Osteocyte (in vitro differentiated cells): ENCODE data around the gene GRM7. TPM values are rescaled to one million over a fixed set of nuclear protein-coding genes. Genes with fewer than 3 reads are reported as not detected.

Experiments used
- DNase-seq: peaks from one replicate; pipeline ENCODE4 v3.0.0; 2021; ENCODE audit warnings: mixed read lengths; ENCODE audit not compliant: unreplicated experiment; ENCODE audit errors: extremely low spot score
- H3K27ac Mint-ChIP-seq: one replicate; pipeline ENCODE4 v1.8.0; 2021; ENCODE audit warnings: mild to moderate bottlenecking, mixed read lengths; ENCODE audit not compliant: unreplicated experiment
- H3K27me3 Mint-ChIP-seq: one replicate; pipeline ENCODE4 v1.8.0; 2021; ENCODE audit warnings: mixed read lengths; ENCODE audit not compliant: unreplicated experiment
- H3K36me3 Mint-ChIP-seq: one replicate; pipeline ENCODE4 v1.8.0; 2021; ENCODE audit warnings: mixed read lengths; ENCODE audit not compliant: unreplicated experiment
- H3K4me1 Mint-ChIP-seq: one replicate; pipeline ENCODE4 v1.8.0; 2021; ENCODE audit warnings: mixed read lengths; ENCODE audit not compliant: unreplicated experiment
- H3K4me3 Mint-ChIP-seq: one replicate; pipeline ENCODE4 v1.8.0; 2021; ENCODE audit warnings: mild to moderate bottlenecking, moderate library complexity, mixed read lengths; ENCODE audit not compliant: unreplicated experiment
- H3K9me3 Mint-ChIP-seq: one replicate; pipeline ENCODE4 v1.8.0; 2021; ENCODE audit warnings: mixed read lengths; ENCODE audit not compliant: unreplicated experiment
- CTCF ChIP-seq: fragments of 200-600 bp; sonication (generic); IDR thresholded peaks from 2 replicates; pipeline ENCODE4 v1.5.0; 2021; ENCODE audit warnings: antibody characterized with exemption, mild to moderate bottlenecking, moderate library complexity
- total RNA-seq: library from RNA; stranded (reverse); gene quantifications from 2 replicates; pipeline ENCODE4 v1.2.1, GENCODE V29; 2021

GRM7 gene
- total RNA-seq, 1 donor from 2014 or later: not detected

- H3K4me1 Mint-ChIP-seq: no peaks in the 10 kb centered on the region
Observed at GRCh38 chr3:7562892-7563291, 702.0 kb downstream of the GRM7 start.

GRCh38 chr3:7565574-7565973 is 704.7 kb downstream of the GRM7 start:
- H3K9me3 Mint-ChIP-seq: peaks cover 5% of the 10 kb centered on the region
- no peak for DNase-seq
- H3K27ac Mint-ChIP-seq: no peak overlapping the region

More at GRCh38 chr3:7562892-7563291, 702.0 kb downstream of the GRM7 start:
- no peaks in the 10 kb centered on the region for H3K36me3 Mint-ChIP-seq
- no peak for TF ChIP-seq CTCF
- no peak for DNase-seq
- no peak overlapping the region for H3K27ac Mint-ChIP-seq
- H3K9me3 Mint-ChIP-seq: no peaks in the 10 kb centered on the region
- H3K27me3 Mint-ChIP-seq: peaks cover 4% of the 10 kb centered on the region
- no peak overlapping the region for H3K4me3 Mint-ChIP-seq

GRCh38 chr3:7567160-7567559 is 706.2 kb downstream of the GRM7 start:
- Mint-ChIP-seq H3K27ac (no peak overlapping the region), H3K4me1 (no peaks in the 10 kb centered on the region), H3K9me3 (peaks cover 11% of the 10 kb centered on the region), H3K36me3 (no peaks in the 10 kb centered on the region), H3K4me3 (no peak overlapping the region), H3K27me3 (peaks cover 4% of the 10 kb centered on the region)
- no peak for TF ChIP-seq CTCF
- DNase-seq: no peak

More at GRCh38 chr3:7565574-7565973, 704.7 kb downstream of the GRM7 start:
- no peak overlapping the region for H3K4me3 Mint-ChIP-seq
- no peaks in the 10 kb centered on the region for H3K4me1 Mint-ChIP-seq
- H3K36me3 Mint-ChIP-seq: no peaks in the 10 kb centered on the region
- peaks cover 4% of the 10 kb centered on the region for H3K27me3 Mint-ChIP-seq
- no peak for TF ChIP-seq CTCF

GRCh38 chr3:7568526-7569184 is 707.7 kb downstream of the GRM7 start:
- no peak for TF ChIP-seq CTCF
- Mint-ChIP-seq H3K9me3 (peaks cover 11% of the 10 kb centered on the region), H3K27me3 (peaks cover 3% of the 10 kb centered on the region), H3K27ac (no peak overlapping the region), H3K36me3 (no peaks in the 10 kb centered on the region), H3K4me3 (no peak overlapping the region), H3K4me1 (no peaks in the 10 kb centered on the region)
- no peak for DNase-seq

- Mint-ChIP-seq H3K36me3 (no peaks in the 10 kb centered on the region), H3K27ac (no peak overlapping the region), H3K9me3 (peaks cover 11% of the 10 kb centered on the region), H3K4me1 (no peaks in the 10 kb centered on the region), H3K27me3 (no peaks in the 10 kb centered on the region), H3K4me3 (no peak overlapping the region)
- no peak for DNase-seq
- TF ChIP-seq CTCF: no peak
Observed at GRCh38 chr3:7573330-7573729, 712.4 kb downstream of the GRM7 start.
